Aorta (tissue), 5 donors: ENCODE results near the gene ZC3H4. TPM values are rescaled to one million over a fixed set of nuclear protein-coding genes. Genes with fewer than 3 reads are reported as not detected.

Source experiments
- ATAC-seq: fragments of 200-7000 bp; cut with Tn5 transposase; one replicate; pipeline ENCODE4 v1.9.1; 2022; ENCODE audit warnings: moderate library complexity; ENCODE audit not compliant: low FRiP score
- DNase-seq, 2 donors: peaks; one replicate each; pipeline ENCODE4 v3.0.0-alpha.2; 2020
- H3K27ac ChIP-seq, 2 donors: one replicate each; pipeline ENCODE4 v1.5.1; 2013; ENCODE audit warnings: low read length in 2 of 2, mild to moderate bottlenecking in 2 of 2, moderate library complexity in 2 of 2, control low read depth in 1 of 2, inconsistent platforms in 1 of 2, low read depth in 1 of 2
- H3K27me3 ChIP-seq, 2 donors: one replicate each; pipeline ENCODE4 v1.6.1; 2013; ENCODE audit warnings: control low read depth in 1 of 2, low read length in 1 of 2, mild to moderate bottlenecking in 1 of 2, moderate library complexity in 1 of 2; ENCODE audit not compliant: insufficient read depth in 2 of 2, control insufficient read depth in 1 of 2
- H3K36me3 ChIP-seq, 2 donors: one replicate each; pipeline ENCODE4 v1.6.1; 2013; ENCODE audit warnings: control low read depth in 1 of 2, low read length in 1 of 2, mild to moderate bottlenecking in 1 of 2; ENCODE audit not compliant: insufficient read depth in 2 of 2, control insufficient read depth in 1 of 2
- H3K4me1 ChIP-seq, 2 donors: one replicate each; pipeline ENCODE4 v1.6.1; 2013; ENCODE audit warnings: low read length in 2 of 2, control low read depth in 1 of 2, mild to moderate bottlenecking in 1 of 2, moderate library complexity in 1 of 2; ENCODE audit not compliant: insufficient read depth in 2 of 2, control insufficient read depth in 1 of 2
- H3K4me3 ChIP-seq, 2 donors: one replicate each; pipeline ENCODE4 v1.5.1; 2013; ENCODE audit warnings: low read length in 2 of 2, control low read depth in 1 of 2, mild to moderate bottlenecking in 1 of 2
- H3K9me3 ChIP-seq: one replicate; pipeline ENCODE4 v1.6.1; 2013; ENCODE audit warnings: mild to moderate bottlenecking, low read length; ENCODE audit not compliant: control insufficient read depth
- WGBS, 2 donors: extraction: QIAGEN DNeasy Blood & Tissue Kit; methylation state at CpG; one replicate each; pipeline ENCODE4 v1.1.7; 2013; 5-methylcytosine and 5-hydroxymethylcytosine counted together
- intact Hi-C, 2 donors: fragments of 100-400 bp; cut with DNase I; formaldehyde crosslinking; loops; one replicate each; pipeline versions ENCODE4 v1.14.2 to v1.15.0; 2022
- polyA plus RNA-seq, 2 donors: library from polyadenylated mRNA; stranded (reverse); fragments of 200-250 nt; gene quantifications; one replicate each; pipeline ENCODE4 v1.2.3, GENCODE V29; 2013
- total RNA-seq, 2 donors: library from RNA; stranded (reverse); fragmentation: NEBNext Ultra II Directional; extraction: Animal tissue kit (Norgen Biotek cat#: 25700); gene quantifications; one replicate each; pipeline ENCODE4 v1.2.1, GENCODE V29; 2021
- donor health status: healthy with polysubstance abuse.
- donor health status: Bipolar disorder and iron deficiency.
- donor health status: DM: no; HTN: no; CAD: no.
- donor health status: DM: no; HTN: no; CAD: no.
- donor health status: DM: yes; HTN: yes; CAD: no.

The ZC3H4 gene
- total and polyA plus RNA-seq, 4 donors: 5.7 to 34.6 (median 22.2) TPM

DNA sequence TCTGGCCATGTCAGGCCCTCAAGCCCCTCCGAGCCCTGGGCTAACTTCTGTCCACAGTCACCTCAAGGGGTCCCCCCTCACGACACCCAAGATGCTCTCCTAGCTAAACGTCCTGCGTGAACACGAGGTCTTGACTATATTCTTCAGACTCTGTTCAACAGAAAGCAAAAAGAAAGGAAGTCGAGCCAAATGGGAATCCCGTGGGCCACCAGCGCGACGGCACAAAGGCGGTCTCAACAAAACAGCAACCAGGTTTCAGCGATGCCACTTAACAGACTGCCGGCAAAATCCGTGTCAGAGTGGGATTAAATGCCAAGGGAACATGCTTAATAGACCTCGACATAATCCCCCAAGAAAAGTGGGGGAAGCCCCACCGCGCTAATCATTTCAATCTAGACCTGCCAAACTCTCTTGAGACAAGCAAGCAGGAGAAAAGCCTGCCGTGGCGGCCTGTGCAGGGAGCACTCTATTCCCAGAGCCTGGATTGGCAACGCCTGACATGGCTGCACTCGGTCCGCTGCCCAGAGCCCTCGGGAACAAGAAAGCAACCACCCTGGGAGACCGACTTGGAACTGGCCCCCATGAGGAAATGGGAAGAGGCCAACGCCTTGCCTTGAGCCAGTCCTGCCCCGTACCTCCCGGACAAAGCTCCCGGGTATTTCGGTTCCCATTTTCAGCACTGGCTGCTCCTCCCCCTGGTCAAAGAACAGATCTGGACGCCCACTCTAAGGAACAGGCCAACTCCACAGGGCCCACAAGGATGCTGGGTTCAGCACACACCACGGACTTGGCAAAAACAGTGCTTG lies 16.0 kb downstream of the ZC3H4 start:
- 23 to 28% methylated on average over 31 of the region's 31 CpGs for WGBS, 2 donors
- ATAC-seq: peak; percentile 62
- H3K27me3 ChIP-seq: no peaks in the 10 kb centered on the region

GRCh38 chr19:47096721-47097120 lies 16.9 kb downstream of the ZC3H4 start:
- Histone ChIP-seq H3K4me3 (no peak overlapping the region), H3K27me3 (no peaks in the 10 kb centered on the region), H3K27ac (no peak overlapping the region), H3K36me3 (no peaks in the 10 kb centered on the region), H3K9me3 (no peaks in the 10 kb centered on the region), H3K4me1 (no peaks in the 10 kb centered on the region)
- 94% methylated on average over 9 of the region's 9 CpGs for WGBS, 2 donors
- ATAC-seq: no peak
- DNase-seq: no peak
- intact Hi-C loops: no loop called here

More for the DNA sequence above, 16.0 kb downstream of the ZC3H4 start:
- no peaks in the 10 kb centered on the region for H3K4me1 ChIP-seq
- intact Hi-C loops: no loop called here
- peak; percentile 80 to 85 for DNase-seq
- no peak overlapping the region for H3K4me3 ChIP-seq
- no peaks in the 10 kb centered on the region for H3K36me3 ChIP-seq
- H3K9me3 ChIP-seq: no peaks in the 10 kb centered on the region
- H3K27ac ChIP-seq: peak overlapping the region in 1 of 2 donors; percentile 87

GRCh38 chr19:47096100-47096704 lies 17.4 kb downstream of the ZC3H4 start:
- ATAC-seq: no peak
- no peaks in the 10 kb centered on the region for H3K4me1 ChIP-seq
- H3K36me3 ChIP-seq: no peaks in the 10 kb centered on the region
- H3K9me3 ChIP-seq: no peaks in the 10 kb centered on the region
- intact Hi-C loops: no loop called here
- no peak overlapping the region for H3K27ac ChIP-seq
- H3K4me3 ChIP-seq: no peak overlapping the region
- 83 to 86% methylated on average over 12 of the region's 12 CpGs for WGBS, 2 donors
- no peak for DNase-seq
- no peaks in the 10 kb centered on the region for H3K27me3 ChIP-seq

GRCh38 chr19:47095476-47096099 lies 18.0 kb downstream of the ZC3H4 start:
- Histone ChIP-seq H3K9me3 (no peaks in the 10 kb centered on the region), H3K4me3 (no peak overlapping the region), H3K4me1 (no peaks in the 10 kb centered on the region), H3K27ac (no peak overlapping the region), H3K36me3 (no peaks in the 10 kb centered on the region), H3K27me3 (no peaks in the 10 kb centered on the region)
- no peak for ATAC-seq
- intact Hi-C loops: no loop called here
- DNase-seq: no peak
- WGBS, 2 donors: 87 to 90% methylated on average over 9 of the region's 9 CpGs

GRCh38 chr19:47094557-47095475 lies 18.8 kb downstream of the ZC3H4 start:
- H3K4me3 ChIP-seq: no peak overlapping the region
- intact Hi-C loops: no loop called here
- H3K36me3 ChIP-seq: no peaks in the 10 kb centered on the region
- no peaks in the 10 kb centered on the region for H3K9me3 ChIP-seq
- no peak for ATAC-seq
- no peak for DNase-seq
- peak overlapping the region in 1 of 2 donors; percentile 13 for H3K27ac ChIP-seq
- no peaks in the 10 kb centered on the region for H3K27me3 ChIP-seq
- 85 to 88% methylated on average over 15 of the region's 15 CpGs for WGBS, 2 donors
- no peaks in the 10 kb centered on the region for H3K4me1 ChIP-seq

GRCh38 chr19:47093841-47094240 lies 19.7 kb downstream of the ZC3H4 start:
- H3K4me1 ChIP-seq: no peaks in the 10 kb centered on the region
- WGBS, 2 donors: 79 to 80% methylated on average over 10 of the region's 10 CpGs
- H3K4me3 ChIP-seq: no peak overlapping the region
- H3K27ac ChIP-seq: no peak overlapping the region
- ATAC-seq (no peak), DNase-seq (no peak)
- no peaks in the 10 kb centered on the region for H3K9me3 ChIP-seq
- intact Hi-C loops: no loop called here
- no peaks in the 10 kb centered on the region for H3K27me3 ChIP-seq
- H3K36me3 ChIP-seq: no peaks in the 10 kb centered on the region

DNA sequence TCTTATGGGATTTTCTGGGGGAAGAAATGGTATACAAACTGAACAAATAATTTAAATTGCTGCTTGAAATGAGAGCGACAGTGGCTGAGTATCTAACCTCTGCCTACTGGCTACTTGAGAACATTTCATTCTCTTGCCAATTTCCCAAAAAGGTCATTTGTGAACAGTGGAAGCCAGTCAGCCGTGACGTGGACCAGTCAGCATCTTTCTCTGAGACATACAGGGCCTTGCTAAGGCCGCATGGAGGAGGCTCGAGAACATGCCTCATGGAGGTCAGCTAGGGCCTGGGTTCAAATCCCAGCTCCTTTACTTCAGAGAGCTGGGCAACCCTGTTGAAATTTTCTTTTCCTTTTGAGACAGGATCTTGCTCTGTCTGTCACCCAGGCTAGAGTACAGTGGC lies 20.3 kb downstream of the ZC3H4 start:
- 61 to 63% methylated on average over 5 of the region's 5 CpGs for WGBS, 2 donors
- Histone ChIP-seq H3K4me1 (no peaks in the 10 kb centered on the region), H3K36me3 (no peaks in the 10 kb centered on the region), H3K4me3 (no peak overlapping the region), H3K27ac (no peak overlapping the region), H3K27me3 (no peaks in the 10 kb centered on the region), H3K9me3 (no peaks in the 10 kb centered on the region)
- intact Hi-C loops: no loop called here
- DNase-seq: no peak
- no peak for ATAC-seq

DNA sequence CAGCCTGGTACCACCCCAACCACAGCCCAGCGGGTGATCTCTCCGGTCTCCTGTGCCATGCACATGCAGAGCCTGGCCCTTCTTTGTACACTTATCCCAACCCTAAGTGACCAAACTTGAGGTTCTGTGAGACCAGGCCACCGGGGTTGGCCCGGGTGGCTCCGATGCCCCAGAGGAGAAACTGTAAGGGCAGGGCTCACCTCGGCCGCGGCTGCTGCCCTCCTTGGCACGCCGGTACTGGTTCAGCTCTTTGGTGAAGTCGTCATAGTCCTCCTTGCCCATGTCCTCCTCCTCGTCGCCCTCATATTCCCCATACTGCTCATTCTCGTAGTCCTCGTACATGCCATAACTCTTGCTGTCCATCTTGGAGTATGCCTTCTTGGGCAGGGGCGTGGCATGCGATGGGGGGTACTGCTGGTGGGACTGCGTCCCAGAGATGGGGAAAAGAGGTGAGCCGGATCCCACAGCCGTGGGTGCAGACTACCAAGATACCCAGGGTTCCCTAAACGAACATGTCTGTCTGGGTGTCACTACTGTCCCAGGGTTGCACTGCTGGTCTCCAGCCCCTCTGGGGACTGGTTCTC lies 23.7 kb downstream of the ZC3H4 start:
- Histone ChIP-seq H3K27me3 (no peaks in the 10 kb centered on the region), H3K27ac (no peak overlapping the region), H3K4me1 (no peaks in the 10 kb centered on the region), H3K36me3 (no peaks in the 10 kb centered on the region), H3K9me3 (no peaks in the 10 kb centered on the region), H3K4me3 (no peak overlapping the region)
- intact Hi-C loops: no loop called here
- DNase-seq (no peak), ATAC-seq (peak; percentile 45)
- WGBS, 2 donors: 92 to 93% methylated on average over 21 of the region's 21 CpGs
